Subcutaneous adipose tissue (tissue), 4 donors: ENCODE data around the gene NRIP1. TPM values are rescaled to one million over a fixed set of nuclear protein-coding genes. Genes with fewer than 3 reads are reported as not detected.

Source experiments
- total RNA-seq, 4 donors: library from RNA; depleted of rRNA; stranded (reverse); fragments of >200 nt; gene quantifications; one replicate each; pipeline ENCODE4 v1.1.0, GENCODE V29; 2016
- TF ChIP-seq, protein P1 (sequence below): fragments of 450-650 bp; IDR thresholded peaks from one replicate; pipeline ENCODE4 v1.5.1; 2016; ENCODE audit warnings: low read depth, mild to moderate bottlenecking, control low read depth, antibody characterized with exemption, moderate library complexity

Gene NRIP1
- total RNA-seq, 4 donors from 2014 or later = 88.4 to 137 (median 118) TPM

- TF ChIP-seq, protein P1, sequence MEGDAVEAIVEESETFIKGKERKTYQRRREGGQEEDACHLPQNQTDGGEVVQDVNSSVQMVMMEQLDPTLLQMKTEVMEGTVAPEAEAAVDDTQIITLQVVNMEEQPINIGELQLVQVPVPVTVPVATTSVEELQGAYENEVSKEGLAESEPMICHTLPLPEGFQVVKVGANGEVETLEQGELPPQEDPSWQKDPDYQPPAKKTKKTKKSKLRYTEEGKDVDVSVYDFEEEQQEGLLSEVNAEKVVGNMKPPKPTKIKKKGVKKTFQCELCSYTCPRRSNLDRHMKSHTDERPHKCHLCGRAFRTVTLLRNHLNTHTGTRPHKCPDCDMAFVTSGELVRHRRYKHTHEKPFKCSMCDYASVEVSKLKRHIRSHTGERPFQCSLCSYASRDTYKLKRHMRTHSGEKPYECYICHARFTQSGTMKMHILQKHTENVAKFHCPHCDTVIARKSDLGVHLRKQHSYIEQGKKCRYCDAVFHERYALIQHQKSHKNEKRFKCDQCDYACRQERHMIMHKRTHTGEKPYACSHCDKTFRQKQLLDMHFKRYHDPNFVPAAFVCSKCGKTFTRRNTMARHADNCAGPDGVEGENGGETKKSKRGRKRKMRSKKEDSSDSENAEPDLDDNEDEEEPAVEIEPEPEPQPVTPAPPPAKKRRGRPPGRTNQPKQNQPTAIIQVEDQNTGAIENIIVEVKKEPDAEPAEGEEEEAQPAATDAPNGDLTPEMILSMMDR = no peak
Measured at GRCh38 chr21:14956807-14957206, 108.0 kb downstream of the NRIP1 start.

GRCh38 chr21:14955936-14956520, 108.8 kb downstream of the NRIP1 start:
- TF ChIP-seq, protein P1 = no peak

DNA sequence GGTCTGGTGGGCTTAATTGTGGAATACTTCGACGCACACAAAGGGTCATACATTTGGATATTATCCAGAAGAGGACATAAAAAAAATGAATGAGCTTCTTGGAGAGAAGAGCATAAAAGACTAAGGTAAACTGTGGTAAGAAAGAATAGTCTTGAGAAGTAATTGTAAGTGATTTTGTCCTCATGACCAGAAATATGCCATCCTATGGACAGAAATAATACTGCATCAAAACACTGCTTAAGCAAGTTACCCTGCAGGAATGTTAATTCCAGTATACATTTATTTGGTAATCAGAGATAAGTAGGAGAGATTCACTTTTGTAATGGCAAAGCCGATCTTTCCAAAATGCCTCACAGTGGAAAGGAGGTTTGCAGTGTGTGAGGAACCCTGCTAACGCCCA, 111.9 kb downstream of the NRIP1 start:
- TF ChIP-seq, protein P1 = no peak

GRCh38 chr21:14949603-14950002, 115.2 kb downstream of the NRIP1 start:
- TF ChIP-seq, protein P1 = no peak

- TF ChIP-seq, protein P1 = no peak
Measured at GRCh38 chr21:14947613-14948160, 117.1 kb downstream of the NRIP1 start.

GRCh38 chr21:14945176-14945575, 119.6 kb downstream of the NRIP1 start:
- TF ChIP-seq, protein P1 = no peak

DNA sequence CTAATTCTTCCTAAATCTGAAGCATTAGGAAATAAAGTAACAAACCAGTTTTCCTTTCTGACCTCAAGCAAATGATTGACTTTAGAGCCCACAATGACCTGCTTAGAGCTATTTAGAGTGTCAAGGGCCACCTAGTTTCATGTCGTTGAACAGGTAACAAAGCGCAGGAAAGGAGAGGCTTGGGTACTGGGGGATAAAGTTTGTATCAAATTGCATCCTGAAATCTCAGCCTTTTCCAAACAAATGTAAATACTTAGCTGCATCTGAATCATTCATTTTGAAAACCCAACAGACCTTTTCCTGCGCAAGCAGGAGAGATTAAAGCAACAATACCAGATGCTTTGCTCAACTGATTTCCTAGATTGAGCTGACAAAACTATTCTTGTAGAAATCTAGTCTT, 121.2 kb downstream of the NRIP1 start:
- TF ChIP-seq, protein P1 = no peak
